ENCODE data around the gene MVK. TPM values are rescaled to one million over a fixed set of nuclear protein-coding genes. Genes with fewer than 3 reads are reported as not detected.

Gene MVK
- total RNA-seq, 1 experiment from 2014 or later, result 19.2 TPM

DNA sequence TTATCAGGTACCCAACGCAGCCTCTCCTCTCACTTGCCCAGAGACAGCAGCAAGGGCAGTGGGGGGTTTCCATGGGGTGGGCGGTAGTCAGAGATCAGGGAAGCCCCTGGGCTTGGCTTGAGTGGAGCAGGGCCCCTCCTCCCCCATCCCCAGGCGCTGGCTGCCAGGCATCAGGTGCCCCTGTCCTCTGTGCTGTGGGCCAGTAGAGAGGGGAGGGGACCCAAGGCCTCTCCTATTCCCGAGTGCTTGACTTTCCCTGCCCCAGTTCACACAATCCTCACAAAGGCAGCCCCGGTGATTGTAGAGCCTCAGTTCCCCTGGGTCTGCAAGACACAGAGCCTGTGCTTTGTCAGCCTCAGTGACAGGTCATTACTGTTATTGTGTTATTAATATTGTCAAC is 57.7 kb downstream of the MVK start:
- Histone ChIP-seq H3K9ac (ENCODE audit: extremely low read depth, insufficient read length, low read length) (no peak overlapping the region), H3K79me1 (ENCODE audit: insufficient read depth, low read depth, low read length, poor library complexity, severe bottlenecking) (no peaks in the 10 kb centered on the region), H2BK12ac (ENCODE audit: insufficient read length, low read depth, low read length) (no peak overlapping the region), H4K20me1 (ENCODE audit: control insufficient read depth, insufficient read depth, insufficient read length) (peaks cover 2% of the 10 kb centered on the region), H3K23me2 (ENCODE audit: insufficient read length, low read depth, low read length, poor library complexity, severe bottlenecking) (no peaks in the 10 kb centered on the region), H3K27me3 (ENCODE audit: insufficient read depth, low read length) (no peaks in the 10 kb centered on the region), H2AK5ac (ENCODE audit: insufficient read length, low read length) (no peak overlapping the region), H3K4me2 (ENCODE audit: insufficient read depth, insufficient read length, low read length) (no peak overlapping the region), H4K91ac (ENCODE audit: insufficient read length, low read depth, low read length) (no peak overlapping the region), H3K14ac (ENCODE audit: insufficient read depth, low read length) (no peak overlapping the region; the same call in 1 of the 2 replicates), H3K27ac (ENCODE audit: insufficient read length, low read depth, low read length) (no peak overlapping the region), H2BK20ac (ENCODE audit: low read depth, low read length, poor library complexity, severe bottlenecking) (no peak overlapping the region), H3K23ac (ENCODE audit: insufficient read length, low read depth, low read length) (no peak overlapping the region), H2BK120ac (ENCODE audit: low read depth, low read length, poor library complexity, severe bottlenecking) (no peak overlapping the region), H3K4ac (ENCODE audit: low read depth, low read length) (no peak overlapping the region), H4K5ac (ENCODE audit: insufficient read length, low read depth, low read length) (no peak overlapping the region), H2BK5ac (ENCODE audit: insufficient read length, low read length) (no peak overlapping the region), H3K56ac (ENCODE audit: insufficient read length, low read depth, low read length) (no peak overlapping the region), H3K18ac (ENCODE audit: insufficient read length, low read depth, low read length) (no peak overlapping the region), H2BK15ac (ENCODE audit: low read depth, low read length) (no peak overlapping the region), H3K4me1 (ENCODE audit: insufficient read depth, low read length) (no peaks in the 10 kb centered on the region), H3K9me3 (ENCODE audit: control insufficient read depth, low read depth, low read length) (no peaks in the 10 kb centered on the region), H3T11ph (ENCODE audit: low read length) (no peak overlapping the region), H4K8ac (replicated peaks; ENCODE audit: insufficient read length, low read depth, low read length) (no peak overlapping the region), H2AFZ (ENCODE audit: low read length) (no peak overlapping the region), H3K79me2 (ENCODE audit: insufficient read depth, low read length) (no peaks in the 10 kb centered on the region)
- peaks cover 0 to 10% (median 0%) of the 10 kb centered on the region in 3 experiments; a peak in 3 of 7 replicates for H3K36me3 Mint-ChIP-seq (ENCODE audit: insufficient read depth in 1 of 3, low read depth in 3 of 3)
- TF ChIP-seq, protein P1, sequence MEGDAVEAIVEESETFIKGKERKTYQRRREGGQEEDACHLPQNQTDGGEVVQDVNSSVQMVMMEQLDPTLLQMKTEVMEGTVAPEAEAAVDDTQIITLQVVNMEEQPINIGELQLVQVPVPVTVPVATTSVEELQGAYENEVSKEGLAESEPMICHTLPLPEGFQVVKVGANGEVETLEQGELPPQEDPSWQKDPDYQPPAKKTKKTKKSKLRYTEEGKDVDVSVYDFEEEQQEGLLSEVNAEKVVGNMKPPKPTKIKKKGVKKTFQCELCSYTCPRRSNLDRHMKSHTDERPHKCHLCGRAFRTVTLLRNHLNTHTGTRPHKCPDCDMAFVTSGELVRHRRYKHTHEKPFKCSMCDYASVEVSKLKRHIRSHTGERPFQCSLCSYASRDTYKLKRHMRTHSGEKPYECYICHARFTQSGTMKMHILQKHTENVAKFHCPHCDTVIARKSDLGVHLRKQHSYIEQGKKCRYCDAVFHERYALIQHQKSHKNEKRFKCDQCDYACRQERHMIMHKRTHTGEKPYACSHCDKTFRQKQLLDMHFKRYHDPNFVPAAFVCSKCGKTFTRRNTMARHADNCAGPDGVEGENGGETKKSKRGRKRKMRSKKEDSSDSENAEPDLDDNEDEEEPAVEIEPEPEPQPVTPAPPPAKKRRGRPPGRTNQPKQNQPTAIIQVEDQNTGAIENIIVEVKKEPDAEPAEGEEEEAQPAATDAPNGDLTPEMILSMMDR (conservative IDR thresholded peaks at IDR 0.05), result no peak
- no peak overlapping the region for H3K4me3 Mint-ChIP-seq
- DNase-seq, result no peak
- peaks cover 4 to 17% of the 10 kb centered on the region in 2 experiments for H3K9me3 Mint-ChIP-seq
- H3K4me1 Mint-ChIP-seq, result peaks cover 7 to 19% of the 10 kb centered on the region in 2 experiments
- H3K27me3 Mint-ChIP-seq (ENCODE audit: low read depth), result peaks cover 5% of the 10 kb centered on the region
- WGBS (ENCODE audit: extremely low coverage, insufficient read length, low lambda C conversion rate), result no CpG with 5 or more reads among the region's 5 CpGs
- no peak overlapping the region for H3K27ac Mint-ChIP-seq

Data from H9 (cell line).